ENCODE measurements around the gene CEP162.
"Not testable (repeated sequence)": the region's sequence is repeated elsewhere in the genome, so short reads cannot be mapped to it uniquely, and the experiment has no call there.

The CEP162 gene

DNA sequence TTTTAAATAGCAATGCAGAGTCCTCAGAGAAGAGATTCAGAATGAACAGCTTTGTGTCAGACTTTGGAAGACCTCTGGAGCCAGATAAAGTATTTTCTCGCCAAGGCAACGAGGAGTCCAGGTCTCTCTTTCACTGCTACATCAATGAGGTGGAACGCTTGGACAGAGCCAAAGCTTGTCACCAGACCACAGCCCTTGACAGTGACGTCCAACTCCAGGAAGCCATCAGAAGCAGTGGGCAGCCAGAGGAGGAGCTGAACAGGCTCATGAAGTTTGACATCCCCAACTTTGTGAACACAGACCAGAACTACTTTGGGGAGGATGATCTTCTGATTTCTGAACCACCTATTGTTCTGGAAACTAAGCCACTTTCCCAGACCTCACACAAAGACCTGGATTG is 138.4 kb downstream of the CEP162 start:
- no peak for DNase-seq (ENCODE audit: low read depth in 2 of 2, low spot score in 1 of 2)

DNA sequence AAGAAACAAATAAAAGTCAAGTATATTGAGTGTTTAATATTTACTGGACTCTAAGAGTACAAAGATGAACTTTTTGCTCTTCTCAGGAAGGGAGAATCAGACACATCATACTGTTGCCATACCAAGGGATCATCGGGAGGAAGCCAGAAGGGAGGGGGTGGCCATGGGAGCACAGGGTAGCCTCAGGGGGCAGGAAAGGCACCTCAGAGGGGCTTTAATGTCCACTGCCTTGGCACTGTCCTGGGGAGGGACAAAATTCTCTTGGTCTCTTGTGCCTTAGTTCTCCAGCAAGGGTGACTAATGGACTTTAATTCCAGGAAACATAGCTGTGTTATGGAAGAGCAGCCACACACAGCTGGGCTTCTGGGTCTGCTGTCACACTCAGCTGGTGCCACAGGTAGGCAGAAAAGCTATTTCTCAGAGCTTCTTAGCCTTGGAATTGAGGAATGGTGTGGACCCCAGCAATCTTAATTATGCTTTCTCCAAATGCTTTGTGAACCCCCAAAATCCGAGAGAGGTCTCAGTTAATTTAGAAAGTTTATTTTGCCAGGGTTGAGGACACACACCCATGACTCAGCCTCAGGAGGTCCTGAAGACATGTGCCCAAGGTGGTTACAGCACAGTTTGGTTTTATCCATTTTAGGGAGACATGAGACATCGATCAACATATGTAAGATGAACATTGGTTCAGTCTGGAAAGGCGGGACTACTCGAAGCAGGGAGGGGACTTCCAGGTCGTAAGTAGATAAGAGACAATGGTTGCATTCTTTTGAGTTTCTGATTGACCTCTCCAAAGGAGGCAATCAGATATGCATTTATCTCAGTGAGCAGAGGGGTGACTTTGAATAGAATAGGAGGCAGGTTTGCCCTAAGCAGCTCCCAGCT is 140.7 kb downstream of the CEP162 start:
- no peak for DNase-seq (ENCODE audit: low read depth in 2 of 2, low spot score in 1 of 2)

DNA sequence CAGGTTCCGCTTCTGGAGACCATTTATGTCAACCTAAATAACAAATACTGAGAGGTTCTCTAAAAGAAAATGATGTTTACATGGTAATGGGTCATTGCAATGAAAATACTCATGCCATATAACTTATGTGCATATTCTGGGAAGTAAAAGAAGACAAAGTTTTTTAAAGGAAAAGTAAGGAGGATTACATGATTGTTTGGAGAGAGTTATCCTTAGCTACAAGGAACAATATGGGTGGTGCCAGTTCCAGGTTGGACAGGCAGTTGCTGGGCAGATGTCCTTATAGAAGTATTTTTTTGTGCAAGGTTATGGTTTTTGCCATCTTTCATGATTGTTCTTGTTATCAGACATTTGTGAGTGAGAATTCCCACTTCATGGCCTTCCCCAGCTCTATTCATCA is 141.4 kb downstream of the CEP162 start:
- no peak for DNase-seq (ENCODE audit: low read depth in 2 of 2, low spot score in 1 of 2)

DNA sequence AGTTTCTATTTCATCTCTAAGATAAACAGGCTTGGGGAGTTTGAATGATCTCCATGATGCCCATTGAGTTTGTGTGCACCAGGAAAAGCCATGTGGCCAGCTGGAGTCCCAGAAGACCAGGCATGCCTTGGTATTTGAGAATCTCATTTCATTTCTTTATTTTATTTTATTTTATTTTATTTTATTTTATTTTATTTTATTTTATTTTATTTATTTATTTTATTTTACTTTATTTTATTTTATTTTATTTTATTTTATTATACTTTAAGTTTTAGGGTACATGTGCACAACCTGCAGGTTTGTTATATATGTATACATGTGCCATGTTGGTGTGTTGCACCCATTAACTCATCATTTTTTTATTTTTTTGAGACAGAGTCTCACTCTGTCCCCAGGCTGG is 142.7 kb downstream of the CEP162 start:
- DNase-seq (ENCODE audit: low read depth in 2 of 2, low spot score in 1 of 2), result not testable (repeated sequence)

DNA sequence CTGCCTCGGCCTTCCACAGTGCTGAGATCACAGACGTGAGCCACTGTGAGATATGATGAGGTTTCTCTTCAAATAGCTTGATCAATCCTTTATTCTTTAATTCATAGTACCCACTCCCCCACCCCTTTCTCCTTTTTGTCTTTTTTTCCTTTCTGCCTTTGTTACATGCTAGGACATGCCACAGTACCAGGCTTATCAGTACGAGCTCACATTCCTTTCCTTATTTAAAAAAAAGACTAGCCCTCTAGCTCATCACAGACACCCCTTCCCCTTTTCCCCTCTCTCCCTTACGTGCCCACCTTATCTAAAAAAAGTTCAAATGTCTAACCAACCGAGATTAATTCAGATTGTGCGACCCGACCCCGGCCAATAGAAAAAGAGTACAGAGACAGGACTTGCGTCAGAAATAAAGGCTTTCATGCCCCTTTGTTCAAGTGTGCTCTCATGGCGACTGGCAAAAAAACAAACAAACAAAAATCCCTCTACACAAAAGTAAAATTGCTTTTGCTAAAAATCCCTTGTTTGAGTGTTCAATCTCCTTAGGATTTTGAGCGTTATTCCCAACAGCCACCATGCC is 144.7 kb downstream of the CEP162 start:
- no peak for DNase-seq (ENCODE audit: low read depth in 2 of 2, low spot score in 1 of 2)

DNA sequence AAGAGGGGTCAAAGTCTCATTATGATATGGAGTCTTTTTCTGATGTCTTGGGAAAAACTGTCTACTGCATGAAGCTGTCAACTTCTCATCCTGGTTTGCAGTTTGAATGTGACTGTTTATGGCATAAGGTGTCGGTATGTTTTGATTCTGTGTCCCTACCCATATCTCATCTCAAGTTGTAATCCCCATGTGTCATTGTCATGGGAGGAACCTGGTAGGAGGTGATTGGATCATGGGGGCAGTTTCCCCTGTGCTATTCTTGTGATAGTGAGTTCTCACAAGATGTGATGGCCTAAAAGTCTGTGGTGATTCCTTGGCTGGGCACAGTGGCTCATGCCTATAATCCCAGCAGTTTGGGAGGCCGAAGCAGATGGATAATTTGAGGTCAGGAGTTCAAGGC is 146.2 kb downstream of the CEP162 start:
- no peak for DNase-seq (ENCODE audit: low read depth in 2 of 2, low spot score in 1 of 2)

DNA sequence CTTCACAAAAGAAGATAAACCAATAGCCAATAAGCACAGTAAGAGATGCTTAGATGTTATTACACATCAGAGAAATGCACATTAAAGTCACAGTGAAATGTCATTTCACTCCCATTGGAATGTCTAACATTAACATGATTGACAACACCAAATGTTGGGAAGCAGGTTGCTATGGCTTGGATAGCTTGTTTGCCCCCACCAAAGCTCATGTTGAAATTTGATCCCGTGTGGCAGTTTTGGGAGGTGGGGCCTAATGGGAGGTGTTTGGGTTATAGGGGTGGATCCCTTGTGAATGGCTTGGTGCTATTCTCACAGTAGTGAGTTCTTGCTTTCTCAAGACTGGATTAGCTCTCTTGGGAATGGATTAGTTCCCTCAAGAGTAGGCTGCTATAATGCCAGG is 149.1 kb downstream of the CEP162 start:
- no peak for DNase-seq (ENCODE audit: low read depth in 2 of 2, low spot score in 1 of 2)

DNA sequence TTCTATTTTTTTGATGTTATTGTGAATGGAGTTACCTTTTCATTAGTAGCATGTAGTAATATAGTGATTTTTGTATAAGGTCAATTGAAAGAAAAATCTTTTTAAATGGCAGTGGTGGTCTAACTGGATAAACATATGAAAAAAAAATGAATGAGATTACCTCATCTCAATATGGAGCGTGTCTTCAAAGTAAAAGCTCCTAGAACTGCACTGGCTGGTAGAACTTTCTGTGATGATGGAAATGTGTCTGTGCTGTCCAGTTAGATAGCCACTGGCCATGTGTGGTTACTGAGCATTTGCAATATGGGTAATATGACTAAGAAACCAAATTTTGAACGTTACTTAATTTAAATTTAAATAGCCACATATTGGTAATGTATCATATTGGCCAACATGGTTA is 149.8 kb downstream of the CEP162 start:
- DNase-seq (ENCODE audit: low read depth in 2 of 2, low spot score in 1 of 2), result no peak

DNA sequence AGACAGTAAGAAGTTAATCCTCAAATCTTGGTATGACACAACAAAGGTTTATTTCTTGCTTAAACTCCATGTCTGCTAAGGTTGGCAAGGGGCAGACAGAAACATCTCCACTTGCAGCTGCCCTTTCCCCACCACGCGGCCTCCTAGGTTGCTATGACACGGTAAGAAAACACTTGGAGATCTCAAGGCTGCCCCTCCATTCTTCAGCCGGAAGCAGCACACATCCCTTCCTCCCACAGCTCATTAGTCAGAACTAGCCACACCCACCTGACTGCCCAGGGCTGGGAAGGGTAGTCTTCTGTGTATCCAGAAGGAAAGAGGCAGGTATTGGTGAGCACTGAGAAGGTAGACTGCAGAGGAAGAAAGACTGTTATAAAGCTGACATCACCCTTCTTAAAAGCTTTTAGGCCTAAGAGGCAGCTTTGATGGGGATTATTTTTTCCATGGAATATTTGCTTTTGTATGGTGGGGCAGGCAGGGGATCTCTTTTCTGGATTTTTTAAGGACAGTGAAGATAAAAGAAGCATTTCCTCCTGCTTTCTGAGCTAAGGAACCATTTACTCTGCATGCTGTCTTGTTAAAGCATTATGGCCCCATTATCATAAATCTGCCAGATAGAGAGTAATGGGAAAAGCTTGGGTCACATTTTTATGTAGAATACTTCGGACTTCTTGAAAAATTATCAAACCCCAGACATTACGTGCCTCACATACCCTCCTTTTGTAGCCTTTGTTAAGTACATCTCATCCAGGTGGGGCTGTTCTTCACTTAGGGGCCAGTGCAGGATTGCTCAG is 152.3 kb downstream of the CEP162 start:
- DNase-seq (ENCODE audit: low read depth in 2 of 2, low spot score in 1 of 2), result no peak

All from stimulated activated CD8-positive, alpha-beta memory T cell treated with anti-CD3 and anti-CD28 coated beads, Interleukin-4, amount 100 ng/mL, for 1 hour (primary cell).